HPDE6-E6E7 (cell line): ENCODE data around the gene CCDC198.

Experiments
- DNase-seq: peaks from one replicate; pipeline ENCODE4 v3.0.0; 2011; ENCODE audit warnings: missing footprints; ENCODE audit errors: extremely low spot score

CCDC198 gene

GRCh38 chr14:57464008-57464730 lies 29.5 kb downstream of the CCDC198 start:
- no peak for DNase-seq

GRCh38 chr14:57462551-57462950 lies 31.1 kb downstream of the CCDC198 start:
- DNase-seq, result peak; percentile 21

- no peak for DNase-seq
Observed at GRCh38 chr14:57461777-57462320, 31.8 kb downstream of the CCDC198 start.

- no peak for DNase-seq
Observed at GRCh38 chr14:57435923-57436322, 57.7 kb downstream of the CCDC198 start.

- no peak for DNase-seq
Observed at GRCh38 chr14:57420986-57421385, 72.7 kb downstream of the CCDC198 start.

GRCh38 chr14:57420033-57420432 lies 73.6 kb downstream of the CCDC198 start:
- no peak for DNase-seq
